BJ (cell line): ENCODE measurements around the gene CHCHD3. TPM values are rescaled to one million over a fixed set of nuclear protein-coding genes. Genes with fewer than 3 reads are reported as not detected.

Experiments
- CTCF ChIA-PET: fragments of 350-600 bp; formaldehyde crosslinking; extraction: SDS; loops from one replicate; lab custom pipeline; 2021; ENCODE audit warnings: antibody characterized with exemption, inconsistent platforms; lab: Yijun Ruan, JAX
- POLR2A ChIA-PET: fragments of 300-600 bp; sonication (Branson Sonifier 250); formaldehyde crosslinking; extraction: SDS; loops from one replicate; lab custom pipeline; 2021; ENCODE audit warnings: antibody characterized with exemption; lab: Charles Lee
- DNase-seq: peaks from one replicate; pipeline ENCODE4 v3.0.0-alpha.2; 2011; ENCODE audit warnings: low read depth
- H3K27me3 ChIP-seq: 2 replicates; pipeline ENCODE4 v1.6.0; 2011; ENCODE audit warnings: low read length; ENCODE audit not compliant: control insufficient read depth, insufficient read depth
- H3K36me3 ChIP-seq: 2 replicates; pipeline ENCODE4 v1.5.1; 2011; ENCODE audit warnings: low read length; ENCODE audit not compliant: control insufficient read depth, insufficient read depth
- H3K4me3 ChIP-seq: 2 replicates; pipeline ENCODE4 v1.5.1; 2011; ENCODE audit warnings: low read depth, mild to moderate bottlenecking, control low read depth, low read length
- polyA plus RNA-seq: library from polyadenylated mRNA; depleted of rRNA; stranded (reverse); fragments of >200 nt; gene quantifications from 2 replicates; pipeline ENCODE4 v1.2.3, GENCODE V29; 2011
- TF ChIP-seq, protein P1 (sequence below): IDR thresholded peaks from 2 replicates; pipeline ENCODE4 v1.5.1; 2011; ENCODE audit warnings: low read depth, mild to moderate bottlenecking, control low read depth, inconsistent platforms, low read length, moderate library complexity; ENCODE audit not compliant: insufficient read depth

The CHCHD3 gene
- polyA plus RNA-seq, 1 experiment: 47.2 TPM

DNA sequence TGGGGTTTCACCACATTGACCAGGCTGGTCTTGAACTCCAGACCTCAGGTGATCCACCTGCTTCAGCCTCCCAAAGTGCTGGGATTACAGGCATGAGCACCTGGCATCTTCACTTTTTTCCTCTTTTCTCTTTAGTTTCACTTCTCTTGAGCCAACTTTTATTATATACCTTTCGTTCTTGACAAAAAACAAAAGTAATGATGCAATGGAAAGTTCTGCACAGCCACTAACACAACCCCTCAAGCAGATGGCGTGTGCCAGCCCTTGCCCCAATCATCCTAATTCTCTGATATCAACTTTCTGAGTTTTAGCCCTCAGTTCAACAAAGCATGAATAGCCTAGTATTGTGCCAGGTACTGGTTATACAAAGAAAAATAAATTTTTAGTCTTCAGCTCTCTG lies 223.6 kb downstream of the CHCHD3 start:
- DNase-seq: no peak
- no peak overlapping the region for H3K4me3 ChIP-seq
- CTCF ChIA-PET: no interaction called here
- no peaks in the 10 kb centered on the region for H3K27me3 ChIP-seq
- POLR2A ChIA-PET: no interaction called here
- H3K36me3 ChIP-seq: no peaks in the 10 kb centered on the region
- TF ChIP-seq, protein P1, sequence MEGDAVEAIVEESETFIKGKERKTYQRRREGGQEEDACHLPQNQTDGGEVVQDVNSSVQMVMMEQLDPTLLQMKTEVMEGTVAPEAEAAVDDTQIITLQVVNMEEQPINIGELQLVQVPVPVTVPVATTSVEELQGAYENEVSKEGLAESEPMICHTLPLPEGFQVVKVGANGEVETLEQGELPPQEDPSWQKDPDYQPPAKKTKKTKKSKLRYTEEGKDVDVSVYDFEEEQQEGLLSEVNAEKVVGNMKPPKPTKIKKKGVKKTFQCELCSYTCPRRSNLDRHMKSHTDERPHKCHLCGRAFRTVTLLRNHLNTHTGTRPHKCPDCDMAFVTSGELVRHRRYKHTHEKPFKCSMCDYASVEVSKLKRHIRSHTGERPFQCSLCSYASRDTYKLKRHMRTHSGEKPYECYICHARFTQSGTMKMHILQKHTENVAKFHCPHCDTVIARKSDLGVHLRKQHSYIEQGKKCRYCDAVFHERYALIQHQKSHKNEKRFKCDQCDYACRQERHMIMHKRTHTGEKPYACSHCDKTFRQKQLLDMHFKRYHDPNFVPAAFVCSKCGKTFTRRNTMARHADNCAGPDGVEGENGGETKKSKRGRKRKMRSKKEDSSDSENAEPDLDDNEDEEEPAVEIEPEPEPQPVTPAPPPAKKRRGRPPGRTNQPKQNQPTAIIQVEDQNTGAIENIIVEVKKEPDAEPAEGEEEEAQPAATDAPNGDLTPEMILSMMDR: no peak

DNA sequence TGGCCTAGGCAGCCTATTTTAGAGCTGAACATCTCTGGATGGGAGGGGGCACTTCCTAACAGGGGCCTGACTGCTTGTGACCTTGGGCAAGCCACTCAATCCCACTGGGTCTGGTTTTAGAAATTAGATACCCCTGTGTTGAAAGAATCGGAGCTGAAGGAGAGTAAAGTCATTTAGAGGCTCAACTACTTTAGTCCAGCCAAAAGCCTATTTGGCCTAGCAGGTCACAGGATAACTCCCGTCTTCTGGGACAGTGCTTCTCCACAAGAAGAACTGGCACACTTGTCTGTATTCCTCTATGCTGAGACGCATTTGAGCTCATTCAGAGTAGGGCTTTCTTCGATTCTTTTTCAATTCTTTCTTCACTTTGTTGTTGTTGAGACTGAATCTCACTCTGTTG lies 224.2 kb downstream of the CHCHD3 start:
- no peaks in the 10 kb centered on the region for H3K36me3 ChIP-seq
- H3K27me3 ChIP-seq: no peaks in the 10 kb centered on the region
- TF ChIP-seq, protein P1: no peak
- POLR2A ChIA-PET: no interaction called here
- CTCF ChIA-PET: no interaction called here
- no peak overlapping the region for H3K4me3 ChIP-seq
- no peak for DNase-seq

DNA sequence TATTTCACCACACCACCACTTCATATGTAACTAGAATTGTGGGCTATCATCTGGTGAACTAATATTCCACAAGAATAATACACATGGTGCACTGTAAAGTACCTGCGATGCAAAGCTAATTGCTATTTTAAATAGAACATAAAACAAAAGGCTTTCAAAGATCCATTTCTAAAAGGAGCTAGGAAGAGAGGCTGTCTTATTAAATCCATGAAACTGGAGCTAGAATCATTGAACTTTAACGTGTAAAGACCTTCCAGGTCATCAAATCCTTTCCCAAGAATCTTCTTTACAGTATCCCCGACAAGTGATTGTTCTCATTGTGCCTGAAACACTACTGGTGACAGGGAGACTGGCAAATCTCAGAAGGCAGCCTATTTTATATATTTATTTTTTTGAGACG lies 224.9 kb downstream of the CHCHD3 start:
- CTCF ChIA-PET: no interaction called here
- no peaks in the 10 kb centered on the region for H3K36me3 ChIP-seq
- no peak overlapping the region for H3K4me3 ChIP-seq
- TF ChIP-seq, protein P1: no peak
- no peaks in the 10 kb centered on the region for H3K27me3 ChIP-seq
- DNase-seq: no peak
- POLR2A ChIA-PET: no interaction called here

DNA sequence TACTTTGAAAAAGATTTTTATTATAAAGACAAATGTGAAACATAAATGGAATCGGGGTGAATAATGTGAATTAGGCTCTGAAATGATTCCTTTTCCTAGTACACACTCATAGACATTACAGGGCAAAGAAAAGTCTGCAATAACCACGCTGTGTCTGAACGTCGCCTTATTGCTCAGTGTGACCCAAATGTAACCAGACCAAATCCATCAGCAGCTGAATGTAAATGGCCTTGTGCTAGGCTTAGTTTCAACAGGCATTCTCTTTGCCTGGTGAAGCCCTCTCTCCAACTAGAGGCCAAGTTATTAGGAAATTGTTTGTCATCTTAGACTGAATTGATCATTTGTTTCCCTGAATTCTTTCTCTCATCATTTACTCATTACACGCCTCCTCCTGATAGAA lies 225.5 kb downstream of the CHCHD3 start:
- Histone ChIP-seq H3K4me3 (no peak overlapping the region), H3K36me3 (no peaks in the 10 kb centered on the region), H3K27me3 (no peaks in the 10 kb centered on the region)
- no peak for DNase-seq
- ChIA-PET CTCF (no interaction called here), POLR2A (no interaction called here)
- TF ChIP-seq, protein P1: no peak

DNA sequence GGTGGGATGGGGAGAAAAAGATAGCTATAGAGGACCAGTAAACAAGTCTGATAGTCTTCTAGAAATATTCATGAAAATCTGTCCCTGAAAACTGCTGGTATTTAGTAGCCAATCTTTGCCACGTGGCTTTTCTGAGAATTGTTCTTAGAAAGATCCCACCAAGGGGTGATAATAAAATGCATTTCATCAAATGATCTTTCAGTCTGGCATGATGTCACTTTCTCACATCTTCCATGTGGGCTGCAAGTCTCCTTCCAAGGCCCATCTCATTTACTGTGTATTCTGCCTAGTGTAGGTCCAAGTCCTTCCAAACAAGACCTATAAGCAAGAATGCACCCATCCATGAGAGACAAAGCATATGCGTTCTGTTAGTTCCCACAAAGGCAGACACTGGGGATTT lies 226.0 kb downstream of the CHCHD3 start:
- ChIA-PET POLR2A (no interaction called here), CTCF (no interaction called here)

More for the DNA sequence above, 226.0 kb downstream of the CHCHD3 start:
- no peak for DNase-seq
- H3K36me3 ChIP-seq: no peaks in the 10 kb centered on the region
- H3K4me3 ChIP-seq: no peak overlapping the region
- H3K27me3 ChIP-seq: no peaks in the 10 kb centered on the region
- TF ChIP-seq, protein P1: no peak
